ENCODE data around the gene SIAH3.

DNA sequence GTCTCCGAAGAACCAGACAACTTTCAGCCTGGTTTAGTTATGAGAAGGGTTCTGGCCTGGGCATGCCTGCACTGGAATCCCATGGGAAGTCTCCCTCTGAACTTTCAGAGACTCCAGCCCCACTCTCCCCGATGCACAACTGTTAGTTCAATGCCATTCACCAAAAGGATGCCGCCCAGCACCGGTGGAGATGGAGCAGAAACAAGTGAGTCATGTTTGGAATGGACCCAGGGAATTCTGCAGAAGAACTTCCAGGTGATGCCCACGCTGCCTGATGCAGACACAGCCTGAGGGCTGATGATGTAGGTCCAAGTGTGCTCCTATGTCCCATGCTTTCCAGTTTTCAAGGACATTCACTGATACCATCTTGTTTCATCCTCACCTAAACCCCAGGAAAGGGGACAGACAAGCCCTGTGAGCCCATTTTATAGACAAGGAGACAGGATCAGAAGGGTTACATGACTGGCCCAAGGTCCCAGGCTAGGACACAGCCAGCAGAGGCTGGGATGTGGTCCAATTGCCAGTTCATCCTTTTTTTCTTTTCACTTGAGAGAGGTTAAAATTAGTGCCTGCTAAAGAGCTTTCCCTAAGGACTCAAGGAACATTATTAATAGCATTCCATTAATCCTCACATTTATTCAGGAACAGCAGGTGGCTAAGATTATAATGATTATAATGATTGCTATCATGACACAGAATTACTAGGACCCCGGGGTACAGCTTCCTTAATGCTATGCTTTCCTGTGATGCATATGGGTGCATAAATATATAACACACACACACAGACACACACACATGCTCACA lies 39.5 kb downstream of the SIAH3 start:
- TF ChIP-seq, protein P1, sequence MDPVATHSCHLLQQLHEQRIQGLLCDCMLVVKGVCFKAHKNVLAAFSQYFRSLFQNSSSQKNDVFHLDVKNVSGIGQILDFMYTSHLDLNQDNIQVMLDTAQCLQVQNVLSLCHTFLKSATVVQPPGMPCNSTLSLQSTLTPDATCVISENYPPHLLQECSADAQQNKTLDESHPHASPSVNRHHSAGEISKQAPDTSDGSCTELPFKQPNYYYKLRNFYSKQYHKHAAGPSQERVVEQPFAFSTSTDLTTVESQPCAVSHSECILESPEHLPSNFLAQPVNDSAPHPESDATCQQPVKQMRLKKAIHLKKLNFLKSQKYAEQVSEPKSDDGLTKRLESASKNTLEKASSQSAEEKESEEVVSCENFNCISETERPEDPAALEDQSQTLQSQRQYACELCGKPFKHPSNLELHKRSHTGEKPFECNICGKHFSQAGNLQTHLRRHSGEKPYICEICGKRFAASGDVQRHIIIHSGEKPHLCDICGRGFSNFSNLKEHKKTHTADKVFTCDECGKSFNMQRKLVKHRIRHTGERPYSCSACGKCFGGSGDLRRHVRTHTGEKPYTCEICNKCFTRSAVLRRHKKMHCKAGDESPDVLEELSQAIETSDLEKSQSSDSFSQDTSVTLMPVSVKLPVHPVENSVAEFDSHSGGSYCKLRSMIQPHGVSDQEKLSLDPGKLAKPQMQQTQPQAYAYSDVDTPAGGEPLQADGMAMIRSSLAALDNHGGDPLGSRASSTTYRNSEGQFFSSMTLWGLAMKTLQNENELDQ (tag by site-specific recombination; IDR thresholded peaks at IDR 0.05; ENCODE audit: low read depth): no peak
- no peak for TF ChIP-seq ZNF747 (tag by site-specific recombination; IDR thresholded peaks at IDR 0.05)
- TF ChIP-seq, protein P2, sequence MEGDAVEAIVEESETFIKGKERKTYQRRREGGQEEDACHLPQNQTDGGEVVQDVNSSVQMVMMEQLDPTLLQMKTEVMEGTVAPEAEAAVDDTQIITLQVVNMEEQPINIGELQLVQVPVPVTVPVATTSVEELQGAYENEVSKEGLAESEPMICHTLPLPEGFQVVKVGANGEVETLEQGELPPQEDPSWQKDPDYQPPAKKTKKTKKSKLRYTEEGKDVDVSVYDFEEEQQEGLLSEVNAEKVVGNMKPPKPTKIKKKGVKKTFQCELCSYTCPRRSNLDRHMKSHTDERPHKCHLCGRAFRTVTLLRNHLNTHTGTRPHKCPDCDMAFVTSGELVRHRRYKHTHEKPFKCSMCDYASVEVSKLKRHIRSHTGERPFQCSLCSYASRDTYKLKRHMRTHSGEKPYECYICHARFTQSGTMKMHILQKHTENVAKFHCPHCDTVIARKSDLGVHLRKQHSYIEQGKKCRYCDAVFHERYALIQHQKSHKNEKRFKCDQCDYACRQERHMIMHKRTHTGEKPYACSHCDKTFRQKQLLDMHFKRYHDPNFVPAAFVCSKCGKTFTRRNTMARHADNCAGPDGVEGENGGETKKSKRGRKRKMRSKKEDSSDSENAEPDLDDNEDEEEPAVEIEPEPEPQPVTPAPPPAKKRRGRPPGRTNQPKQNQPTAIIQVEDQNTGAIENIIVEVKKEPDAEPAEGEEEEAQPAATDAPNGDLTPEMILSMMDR (tag by site-specific recombination; IDR thresholded peaks at IDR 0.05): no peak
- TF ChIP-seq, protein P3, sequence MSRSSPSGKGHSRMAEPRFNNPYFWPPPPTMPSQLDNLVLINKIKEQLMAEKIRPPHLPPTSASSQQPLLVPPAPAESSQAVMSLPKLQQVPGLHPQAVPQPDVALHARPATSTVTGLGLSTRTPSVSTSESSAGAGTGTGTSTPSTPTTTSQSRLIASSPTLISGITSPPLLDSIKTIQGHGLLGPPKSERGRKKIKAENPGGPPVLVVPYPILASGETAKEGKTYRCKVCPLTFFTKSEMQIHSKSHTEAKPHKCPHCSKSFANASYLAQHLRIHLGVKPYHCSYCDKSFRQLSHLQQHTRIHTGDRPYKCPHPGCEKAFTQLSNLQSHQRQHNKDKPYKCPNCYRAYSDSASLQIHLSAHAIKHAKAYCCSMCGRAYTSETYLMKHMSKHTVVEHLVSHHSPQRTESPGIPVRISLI (tag by site-specific recombination; IDR thresholded peaks at IDR 0.05): no peak
